Uterus (tissue), 2 donors: Measurements from ENCODE around the gene SKAP1.

ENCODE experiments used
- POLR2A ChIP-seq, 2 donors: fragments of 450-650 bp; IDR thresholded peaks; one replicate each; pipeline ENCODE4 v1.6.1; 2016; ENCODE audit warnings: antibody characterized with exemption in 2 of 2, mild to moderate bottlenecking in 1 of 2, moderate library complexity in 1 of 2
- TF ChIP-seq, protein P1 (sequence below), 4 experiments: fragments of 200-600 bp in 2 of 4; fragments of 450-650 bp in 2 of 4; sonication (generic) in 2 of 4; IDR thresholded peaks; one replicate each; pipeline ENCODE4 v1.5.1; 2016 to 2019; ENCODE audit warnings: antibody characterized with exemption in 4 of 4, mild to moderate bottlenecking in 2 of 4, moderate library complexity in 1 of 4

DNA sequence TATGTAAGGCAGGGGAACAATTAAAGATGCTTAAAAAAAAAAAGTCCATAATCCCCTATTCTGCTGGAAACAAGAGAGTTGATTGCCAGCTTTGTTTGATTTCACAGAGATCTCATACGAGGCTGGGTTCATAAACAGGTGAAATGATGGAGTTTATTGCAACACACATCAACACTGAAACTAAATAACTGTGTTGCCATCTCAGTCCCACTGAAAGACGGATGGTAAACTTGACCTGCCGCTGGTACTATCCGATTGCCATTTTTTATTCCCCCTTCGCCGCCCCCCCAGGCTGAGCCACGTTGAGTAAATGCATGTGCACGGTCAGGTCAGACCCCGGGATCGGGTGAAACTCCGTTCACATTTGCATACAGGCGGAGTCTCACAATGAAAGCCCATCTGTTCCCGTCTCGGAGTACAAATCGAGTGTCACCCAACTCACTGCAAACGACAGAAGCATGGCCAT is 119.2 kb downstream of the SKAP1 start:
- TF ChIP-seq, protein P1, sequence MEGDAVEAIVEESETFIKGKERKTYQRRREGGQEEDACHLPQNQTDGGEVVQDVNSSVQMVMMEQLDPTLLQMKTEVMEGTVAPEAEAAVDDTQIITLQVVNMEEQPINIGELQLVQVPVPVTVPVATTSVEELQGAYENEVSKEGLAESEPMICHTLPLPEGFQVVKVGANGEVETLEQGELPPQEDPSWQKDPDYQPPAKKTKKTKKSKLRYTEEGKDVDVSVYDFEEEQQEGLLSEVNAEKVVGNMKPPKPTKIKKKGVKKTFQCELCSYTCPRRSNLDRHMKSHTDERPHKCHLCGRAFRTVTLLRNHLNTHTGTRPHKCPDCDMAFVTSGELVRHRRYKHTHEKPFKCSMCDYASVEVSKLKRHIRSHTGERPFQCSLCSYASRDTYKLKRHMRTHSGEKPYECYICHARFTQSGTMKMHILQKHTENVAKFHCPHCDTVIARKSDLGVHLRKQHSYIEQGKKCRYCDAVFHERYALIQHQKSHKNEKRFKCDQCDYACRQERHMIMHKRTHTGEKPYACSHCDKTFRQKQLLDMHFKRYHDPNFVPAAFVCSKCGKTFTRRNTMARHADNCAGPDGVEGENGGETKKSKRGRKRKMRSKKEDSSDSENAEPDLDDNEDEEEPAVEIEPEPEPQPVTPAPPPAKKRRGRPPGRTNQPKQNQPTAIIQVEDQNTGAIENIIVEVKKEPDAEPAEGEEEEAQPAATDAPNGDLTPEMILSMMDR (IDR thresholded peaks at IDR 0.05), result no peak
- no peak for TF ChIP-seq POLR2A (IDR thresholded peaks at IDR 0.05)
